Sigmoid colon (tissue), 7 donors: Measurements from ENCODE around the gene IRF4. TPM values are rescaled to one million over a fixed set of nuclear protein-coding genes. Genes with fewer than 3 reads are reported as not detected.

Experiments used
- DNase-seq: peaks from one replicate; pipeline ENCODE4 v3.0.0-alpha.2; 2019
- H3K27ac ChIP-seq, 4 donors: fragments of 200-600 bp; sonication (generic); one replicate each; pipeline ENCODE4 v1.5.1; 2016 to 2019; ENCODE audit warnings: mild to moderate bottlenecking in 1 of 4
- H3K27me3 ChIP-seq, 3 donors: fragments of 200-600 bp; sonication (generic); one replicate each; pipeline ENCODE4 v1.5.1; 2019; ENCODE audit warnings: mild to moderate bottlenecking in 1 of 3
- H3K36me3 ChIP-seq, 4 donors: fragments of 200-600 bp; sonication (generic); one replicate each; pipeline ENCODE4 v1.5.1; 2016 to 2019
- H3K4me1 ChIP-seq, 4 donors: fragments of 200-600 bp; sonication (generic); one replicate each; pipeline ENCODE4 v1.5.1; 2017 to 2019
- H3K4me3 ChIP-seq, 4 donors: fragments of 200-600 bp; sonication (generic); one replicate each; pipeline ENCODE4 v1.5.1; 2017 to 2019; ENCODE audit warnings: mild to moderate bottlenecking in 2 of 4, moderate library complexity in 1 of 4
- H3K9me3 ChIP-seq, 4 donors: fragments of 200-600 bp in 3 of 4; sonication (generic) in 3 of 4; one replicate each; pipeline versions ENCODE4 v1.5.1 to v1.6.1; 2013 to 2019
- CTCF ChIP-seq, 4 experiments: fragments of 450-650 bp in 3 of 4; fragments of 200-600 bp in 1 of 4; IDR thresholded peaks; one replicate each; pipeline ENCODE4 v1.5.1; 2016 to 2019; ENCODE audit warnings: antibody characterized with exemption in 4 of 4, mild to moderate bottlenecking in 3 of 4, moderate library complexity in 2 of 4
- EP300 ChIP-seq, 4 donors: sonication (generic); formaldehyde crosslinking; IDR thresholded peaks; one replicate each; pipeline ENCODE4 v1.6.1; 2017; ENCODE audit warnings: antibody characterized with exemption in 4 of 4
- POLR2A ChIP-seq, 2 donors: fragments of 450-650 bp; IDR thresholded peaks; one replicate each; pipeline ENCODE4 v1.6.1; 2016; ENCODE audit warnings: antibody characterized with exemption in 2 of 2, mild to moderate bottlenecking in 2 of 2, moderate library complexity in 2 of 2
- POLR2AphosphoS5 ChIP-seq, 4 donors: sonication (generic); formaldehyde crosslinking; IDR thresholded peaks; one replicate each; pipeline ENCODE4 v1.6.1; 2017; ENCODE audit warnings: antibody characterized with exemption in 4 of 4
- WGBS, 2 donors: extraction: QIAGEN DNeasy Blood & Tissue Kit; methylation state at CpG; one replicate each; pipeline ENCODE4 v1.1.7; 2013; 5-methylcytosine and 5-hydroxymethylcytosine counted together
- intact Hi-C: fragments of 100-400 bp; cut with DNase I; formaldehyde crosslinking; loops from one replicate; pipeline ENCODE4 v1.15.1; 2023
- polyA plus RNA-seq, 3 donors: library from polyadenylated mRNA; stranded (reverse); fragments of 200-250 nt; gene quantifications; one replicate each; pipeline ENCODE4 v1.2.3, GENCODE V29; 2013
- total RNA-seq, 4 donors: library from RNA; depleted of rRNA; stranded (reverse); fragments of >200 nt; gene quantifications; one replicate each; pipeline ENCODE4 v1.1.0, GENCODE V29; 2016
- donor health status: healthy with polysubstance abuse.
- donor health status: Bipolar disorder and iron deficiency.
- donor health status: healthy.

IRF4 gene
- total and polyA plus RNA-seq, 7 donors: 0.28 to 9.3 (median 0.46) TPM

- peak; percentile 68 for DNase-seq
These were observed 34.7 kb upstream of the IRF4 start for GRCh38 chr6:356828-357251.

DNA sequence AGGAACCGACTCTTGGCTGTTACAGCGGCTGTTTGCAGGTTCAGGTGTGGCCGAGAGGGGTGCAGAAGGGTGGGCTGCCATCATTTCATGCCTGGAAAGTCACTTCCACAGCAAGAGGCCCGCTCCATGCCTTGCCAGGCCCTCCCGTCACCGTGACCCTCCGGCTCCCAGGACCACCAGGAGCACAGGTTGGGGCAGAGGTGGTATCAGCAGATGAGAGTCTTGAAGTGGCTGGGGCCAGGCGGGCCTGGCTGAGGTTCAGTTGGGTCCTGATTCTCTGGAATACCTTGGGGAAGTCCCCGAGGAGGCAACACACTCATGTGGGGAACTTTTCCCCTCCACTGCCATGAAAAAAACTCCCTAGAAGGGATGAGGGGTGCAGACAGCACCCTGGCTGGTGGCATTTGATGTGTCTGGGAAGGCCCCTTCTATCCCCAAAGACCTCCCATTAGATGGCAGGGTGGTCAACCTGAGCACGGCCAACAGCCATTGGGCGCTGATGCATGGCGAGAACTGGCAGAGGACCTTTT is 34.2 kb upstream of the IRF4 start:
- Histone ChIP-seq H3K9me3 (no peaks in the 10 kb centered on the region), H3K4me3 (no peak overlapping the region), H3K27me3 (no peaks in the 10 kb centered on the region), H3K36me3 (no peaks in the 10 kb centered on the region), H3K4me1 (no peaks in the 10 kb centered on the region), H3K27ac (no peak overlapping the region)
- TF ChIP-seq POLR2AphosphoS5 (IDR thresholded peaks at IDR 0.05) (no peak), EP300 (IDR thresholded peaks at IDR 0.05) (no peak), CTCF (IDR thresholded peaks at IDR 0.05) (no peak), POLR2A (IDR thresholded peaks at IDR 0.05) (no peak)
- intact Hi-C loops: no loop called here
- 84 to 86% methylated on average over 12 of the region's 12 CpGs for WGBS, 2 donors
- DNase-seq: peak; percentile 64

More at GRCh38 chr6:356828-357251, 34.7 kb upstream of the IRF4 start:
- Histone ChIP-seq H3K27ac (no peak overlapping the region), H3K27me3 (no peaks in the 10 kb centered on the region), H3K36me3 (no peaks in the 10 kb centered on the region), H3K4me1 (no peaks in the 10 kb centered on the region), H3K4me3 (no peak overlapping the region), H3K9me3 (no peaks in the 10 kb centered on the region)
- WGBS, 2 donors: 80 to 86% methylated on average over 11 of the region's 11 CpGs
- no peak for TF ChIP-seq POLR2A (IDR thresholded peaks at IDR 0.05)
- TF ChIP-seq POLR2AphosphoS5 (IDR thresholded peaks at IDR 0.05): no peak
- TF ChIP-seq EP300 (IDR thresholded peaks at IDR 0.05): no peak
- no peak for TF ChIP-seq CTCF (IDR thresholded peaks at IDR 0.05)
- intact Hi-C loops: no loop called here

GRCh38 chr6:357791-358341 is 33.7 kb upstream of the IRF4 start:
- TF ChIP-seq POLR2A (IDR thresholded peaks at IDR 0.05) (no peak), POLR2AphosphoS5 (IDR thresholded peaks at IDR 0.05) (no peak), CTCF (IDR thresholded peaks at IDR 0.05) (no peak), EP300 (IDR thresholded peaks at IDR 0.05) (no peak)
- Histone ChIP-seq H3K9me3 (no peaks in the 10 kb centered on the region), H3K4me1 (no peaks in the 10 kb centered on the region), H3K27me3 (no peaks in the 10 kb centered on the region), H3K36me3 (no peaks in the 10 kb centered on the region), H3K4me3 (no peak overlapping the region), H3K27ac (no peak overlapping the region)
- intact Hi-C loops: no loop called here
- WGBS, 2 donors: 86 to 89% methylated on average over 13 of the region's 13 CpGs
- peak; percentile 62 for DNase-seq

- no peak overlapping the region for H3K4me3 ChIP-seq
- no peak for TF ChIP-seq CTCF (IDR thresholded peaks at IDR 0.05)
- peak; percentile 69 for DNase-seq
- no peaks in the 10 kb centered on the region for H3K9me3 ChIP-seq
- intact Hi-C loops: no loop called here
- 67 to 75% methylated on average over 4 of the region's 4 CpGs for WGBS, 2 donors
- no peaks in the 10 kb centered on the region for H3K4me1 ChIP-seq
- H3K36me3 ChIP-seq: no peaks in the 10 kb centered on the region
- H3K27me3 ChIP-seq: no peaks in the 10 kb centered on the region
- no peak overlapping the region for H3K27ac ChIP-seq
These were observed 33.1 kb upstream of the IRF4 start for GRCh38 chr6:358432-358831.

DNA sequence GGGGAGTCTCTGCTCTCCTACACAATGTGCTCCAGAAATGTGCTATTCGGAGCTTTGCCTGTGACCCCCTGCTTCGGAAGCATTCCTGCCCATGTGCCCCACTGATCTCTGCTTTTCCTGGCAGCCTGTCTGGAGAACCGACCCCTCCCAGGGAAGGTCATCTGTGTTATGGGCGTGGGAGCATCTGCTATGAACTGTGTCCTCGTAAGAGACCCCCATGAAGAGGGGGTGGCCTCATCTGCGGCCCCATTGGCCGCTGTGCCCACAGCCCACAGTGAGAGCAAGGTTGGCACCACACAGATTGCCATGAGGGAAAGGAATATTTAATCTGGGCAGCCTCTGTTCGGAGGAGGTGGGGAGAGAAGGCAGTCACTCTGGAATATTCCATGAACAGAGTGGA is 32.7 kb upstream of the IRF4 start:
- Histone ChIP-seq H3K4me1 (no peaks in the 10 kb centered on the region), H3K27me3 (no peaks in the 10 kb centered on the region), H3K27ac (no peak overlapping the region), H3K4me3 (no peak overlapping the region), H3K36me3 (no peaks in the 10 kb centered on the region), H3K9me3 (peaks cover 0 to 2% (median 0%) of the 10 kb centered on the region in 4 donors)
- TF ChIP-seq POLR2A (IDR thresholded peaks at IDR 0.05) (no peak), CTCF (IDR thresholded peaks at IDR 0.05) (no peak), EP300 (IDR thresholded peaks at IDR 0.05) (no peak), POLR2AphosphoS5 (IDR thresholded peaks at IDR 0.05) (no peak)
- intact Hi-C loops: no loop called here
- peak; percentile 65 for DNase-seq
- 71 to 85% methylated on average over 8 of the region's 8 CpGs for WGBS, 2 donors
